Activated B cell treated with CpG ODN at 0.5 μM for 24 hours (primary cell): Measurements from ENCODE around the gene DAPK3. TPM values are rescaled to one million over a fixed set of nuclear protein-coding genes. Genes with fewer than 3 reads are reported as not detected.
A peak's percentile ranks its signal among the peaks of the same experiment; 100 is the strongest.

ENCODE experiments used
- ATAC-seq: fragments of 200-7000 bp; cut with Tn5 transposase; one replicate; pipeline ENCODE4 v1.10.0; 2021; ENCODE audit warnings: low read depth, mild to moderate bottlenecking, moderate library complexity
- CTCF ChIA-PET: fragments of 350-600 bp; sonication (Branson Sonifier 250); formaldehyde crosslinking; loops from one replicate; lab custom pipeline; 2021; ENCODE audit warnings: antibody characterized with exemption; lab: Charles Lee
- POLR2A ChIA-PET: fragments of 350-600 bp; sonication (Branson Sonifier 250); formaldehyde crosslinking; loops from one replicate; lab custom pipeline; 2021; ENCODE audit warnings: antibody characterized with exemption; lab: Charles Lee
- DNase-seq: peaks from one replicate; pipeline ENCODE4 v3.0.0; 2022
- H3K27ac Mint-ChIP-seq: one replicate; pipeline ENCODE4 v1.8.0; 2020; ENCODE audit warnings: mixed read lengths
- H3K27me3 Mint-ChIP-seq: one replicate; pipeline ENCODE4 v1.8.0; 2021; ENCODE audit warnings: mixed read lengths
- H3K36me3 Mint-ChIP-seq: one replicate; pipeline ENCODE4 v1.8.0; 2021; ENCODE audit warnings: low read depth, mixed read lengths
- H3K4me1 Mint-ChIP-seq: one replicate; pipeline ENCODE4 v1.8.0; 2021; ENCODE audit warnings: mixed read lengths
- H3K4me3 Mint-ChIP-seq: one replicate; pipeline ENCODE4 v1.8.0; 2020; ENCODE audit warnings: mild to moderate bottlenecking, mixed read lengths
- H3K9me3 Mint-ChIP-seq: one replicate; pipeline ENCODE4 v1.8.0; 2020; ENCODE audit warnings: mixed read lengths
- intact Hi-C: fragments of 100-400 bp; cut with micrococcal nuclease; formaldehyde crosslinking; loops from one replicate; pipeline ENCODE4 v1.15.1; 2024
- total RNA-seq: library from RNA; stranded (reverse); gene quantifications from 2 replicates; pipeline ENCODE4 v1.2.3, GENCODE V29; 2022
- TF ChIP-seq, protein P1 (sequence below): fragments of 200-600 bp; IDR thresholded peaks from one replicate; pipeline ENCODE4 v1.8.0; 2022; ENCODE audit warnings: antibody characterized with exemption, mild to moderate bottlenecking

DAPK3 gene
- total RNA-seq, 1 donor from 2014 or later, result 42.2 TPM

DNA sequence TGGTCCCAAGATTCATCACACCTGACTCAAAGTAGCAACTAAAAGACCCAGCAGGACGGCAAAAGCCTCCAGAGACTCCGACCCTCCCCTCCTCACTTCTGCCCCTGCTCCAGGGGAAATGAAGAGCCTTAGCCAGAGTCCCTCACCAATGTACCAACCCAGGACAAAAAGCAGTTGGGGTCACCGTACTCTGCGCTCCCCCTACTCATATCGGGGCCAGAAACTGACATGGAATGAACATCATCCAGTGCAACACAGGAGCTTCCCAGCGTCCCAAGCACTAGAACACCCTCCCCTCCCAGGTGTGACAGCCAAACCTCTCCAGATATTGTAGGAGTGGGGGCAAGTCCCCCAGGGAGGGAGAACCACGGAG, 12.6 kb upstream of the DAPK3 start:
- Mint-ChIP-seq H3K36me3 (peaks cover 62% of the 10 kb centered on the region), H3K9me3 (no peaks in the 10 kb centered on the region), H3K4me1 (peaks cover 66% of the 10 kb centered on the region), H3K4me3 (peak overlapping the region; percentile 96), H3K27ac (peak overlapping the region; percentile 91), H3K27me3 (no peaks in the 10 kb centered on the region)
- ChIA-PET CTCF (no interaction called here), POLR2A (interaction anchor here (0.5 to 3.5 kb wide), 7 partner anchors 8 to 408 kb away, joined by 3 to 63 read pairs (median 11); partner anchors contain the start of genes DAPK3 and PIAS4)
- intact Hi-C loops, result loop anchor here (10.0 kb wide), 1 partner anchor 421 kb away; the partner anchor contains the start of genes CHAF1A and SH3GL1
- TF ChIP-seq, protein P1, sequence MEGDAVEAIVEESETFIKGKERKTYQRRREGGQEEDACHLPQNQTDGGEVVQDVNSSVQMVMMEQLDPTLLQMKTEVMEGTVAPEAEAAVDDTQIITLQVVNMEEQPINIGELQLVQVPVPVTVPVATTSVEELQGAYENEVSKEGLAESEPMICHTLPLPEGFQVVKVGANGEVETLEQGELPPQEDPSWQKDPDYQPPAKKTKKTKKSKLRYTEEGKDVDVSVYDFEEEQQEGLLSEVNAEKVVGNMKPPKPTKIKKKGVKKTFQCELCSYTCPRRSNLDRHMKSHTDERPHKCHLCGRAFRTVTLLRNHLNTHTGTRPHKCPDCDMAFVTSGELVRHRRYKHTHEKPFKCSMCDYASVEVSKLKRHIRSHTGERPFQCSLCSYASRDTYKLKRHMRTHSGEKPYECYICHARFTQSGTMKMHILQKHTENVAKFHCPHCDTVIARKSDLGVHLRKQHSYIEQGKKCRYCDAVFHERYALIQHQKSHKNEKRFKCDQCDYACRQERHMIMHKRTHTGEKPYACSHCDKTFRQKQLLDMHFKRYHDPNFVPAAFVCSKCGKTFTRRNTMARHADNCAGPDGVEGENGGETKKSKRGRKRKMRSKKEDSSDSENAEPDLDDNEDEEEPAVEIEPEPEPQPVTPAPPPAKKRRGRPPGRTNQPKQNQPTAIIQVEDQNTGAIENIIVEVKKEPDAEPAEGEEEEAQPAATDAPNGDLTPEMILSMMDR, result no peak
- ATAC-seq (no peak), DNase-seq (no peak)

DNA sequence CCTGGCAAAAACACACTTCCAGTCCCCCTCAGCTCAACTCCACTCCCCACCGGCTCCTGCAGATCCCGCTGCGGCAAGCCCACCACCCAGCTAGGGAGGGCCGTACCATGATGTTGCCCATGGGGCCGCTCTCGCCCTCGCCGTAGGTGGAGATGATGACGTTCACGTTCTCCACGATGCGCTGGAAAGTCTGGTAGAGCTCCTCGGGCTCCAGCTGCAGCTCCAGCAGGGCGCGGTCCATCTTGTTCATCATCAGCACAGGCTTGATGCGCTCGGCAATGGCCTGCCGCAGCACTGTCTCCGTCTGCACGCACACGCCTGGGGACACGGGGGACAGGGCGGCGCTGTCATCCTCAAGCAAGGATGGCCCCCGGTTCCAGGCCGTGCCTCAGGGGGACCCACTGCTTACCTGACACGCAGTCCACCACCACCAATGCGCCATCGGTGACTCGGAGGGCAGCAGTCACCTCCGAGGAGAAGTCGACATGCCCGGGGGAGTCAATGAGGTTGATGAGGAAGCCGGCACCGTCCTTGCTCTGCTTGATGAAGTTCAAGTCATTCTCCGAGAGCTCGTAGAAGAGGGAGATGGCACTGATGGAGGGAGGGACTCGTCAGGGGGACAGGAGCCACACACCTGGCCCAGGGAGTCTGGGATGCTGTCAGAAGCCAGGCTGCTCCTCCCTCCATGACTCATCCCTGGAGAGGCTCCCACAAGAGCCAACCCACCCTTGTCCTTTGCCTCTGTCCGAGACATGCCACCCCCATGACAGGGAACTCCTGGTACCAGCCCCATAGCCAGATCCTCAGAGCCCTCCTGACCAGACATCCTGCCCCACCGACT, 12.0 kb upstream of the DAPK3 start:
- ChIA-PET CTCF (no interaction called here), POLR2A (interaction anchor here (1.2 to 4.7 kb wide), 4 partner anchors 11 to 30 kb away, joined by 3 to 63 read pairs (median 40); partner anchors contain the start of genes DAPK3 and PIAS4)
- ATAC-seq (no peak), DNase-seq (no peak)
- peak overlapping the region; percentile 91 for H3K27ac Mint-ChIP-seq
- TF ChIP-seq, protein P1, result no peak
- intact Hi-C loops, result loop anchor here (10.0 kb wide), 1 partner anchor 422 kb away; the partner anchor contains the start of genes CHAF1A and SH3GL1
- H3K27me3 Mint-ChIP-seq, result no peaks in the 10 kb centered on the region
- peaks cover 60% of the 10 kb centered on the region for H3K4me1 Mint-ChIP-seq
- H3K4me3 Mint-ChIP-seq, result peak overlapping the region; percentile 96
- H3K36me3 Mint-ChIP-seq, result peaks cover 67% of the 10 kb centered on the region
- H3K9me3 Mint-ChIP-seq, result no peaks in the 10 kb centered on the region

DNA sequence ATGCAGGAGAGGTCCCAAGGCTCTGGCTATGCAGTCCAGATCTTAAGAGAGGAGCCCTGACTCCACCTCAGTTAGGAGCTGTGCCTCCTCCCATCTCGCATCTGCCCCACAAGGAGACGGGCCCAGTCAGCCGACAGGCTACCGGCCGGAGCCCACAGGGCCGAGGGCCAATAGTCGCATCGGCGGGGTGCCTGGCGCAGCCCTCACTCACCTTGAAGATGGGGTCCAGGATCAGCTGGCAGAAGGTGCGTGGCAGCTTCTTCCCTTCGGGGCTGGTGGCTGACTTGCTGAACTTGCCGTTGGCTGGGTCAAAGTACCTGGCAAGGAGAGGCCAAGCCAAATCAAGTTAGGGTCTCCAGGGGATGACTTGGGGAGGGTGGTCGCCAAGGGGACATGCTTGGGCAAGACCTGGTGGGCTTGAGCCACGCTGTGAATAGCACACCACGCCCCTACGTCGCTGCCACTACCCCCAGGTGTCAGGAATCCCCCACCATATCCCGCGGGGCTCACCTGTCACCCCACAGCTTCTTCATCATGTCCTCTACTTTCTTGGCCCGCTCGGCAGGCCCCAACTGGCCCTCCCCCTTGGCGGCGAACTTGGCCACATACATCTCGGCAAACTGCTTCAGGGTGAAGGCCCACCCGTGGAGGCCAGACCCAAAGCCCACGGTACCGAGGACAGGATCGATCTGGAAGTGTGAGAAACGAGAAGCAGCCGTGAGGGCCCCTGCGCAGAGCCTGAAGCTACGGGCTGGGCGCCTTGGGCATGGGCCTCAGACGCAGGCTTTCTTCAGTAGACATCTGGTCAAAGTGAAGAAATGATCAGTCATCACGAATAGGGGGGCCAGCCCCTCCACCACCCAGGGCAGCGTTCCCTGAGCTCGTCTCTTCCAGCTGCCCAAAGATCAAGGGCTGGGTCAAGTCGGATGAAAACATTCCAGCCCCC, 11.1 kb upstream of the DAPK3 start:
- Mint-ChIP-seq H3K27me3 (no peaks in the 10 kb centered on the region), H3K36me3 (peaks cover 76% of the 10 kb centered on the region), H3K27ac (peak overlapping the region; percentile 7), H3K4me3 (peak overlapping the region; percentile 32), H3K9me3 (no peaks in the 10 kb centered on the region), H3K4me1 (peaks cover 53% of the 10 kb centered on the region)
- ChIA-PET POLR2A (interaction anchor here (0.6 to 4.7 kb wide), 2 partner anchors 11 to 46 kb away, joined by 5 to 33 read pairs; partner anchors contain the start of gene DAPK3), CTCF (no interaction called here)
- intact Hi-C loops, result loop anchor here (10.0 kb wide), 1 partner anchor 423 kb away; the partner anchor contains the start of genes CHAF1A and SH3GL1
- DNase-seq (no peak), ATAC-seq (no peak)
- TF ChIP-seq, protein P1, result no peak

DNA sequence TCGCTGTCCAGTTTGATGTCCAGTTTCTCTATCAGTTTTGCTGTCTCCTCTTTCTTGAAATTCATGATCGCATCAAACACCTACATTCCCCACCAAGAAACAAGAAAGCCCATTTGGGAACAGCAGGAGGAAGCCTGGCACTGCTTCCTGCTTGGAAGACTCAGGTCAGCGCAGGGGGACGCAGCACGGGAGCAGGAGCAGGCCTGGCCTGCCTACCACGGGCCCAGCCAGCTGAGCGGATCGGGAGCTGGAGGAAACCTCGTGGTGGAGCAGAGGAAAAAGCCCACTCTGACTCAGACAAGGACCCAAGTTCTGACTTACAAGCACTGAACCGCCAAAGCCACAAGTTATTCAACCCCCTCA, 10.5 kb upstream of the DAPK3 start:
- TF ChIP-seq, protein P1, result no peak
- CTCF ChIA-PET, result no interaction called here

More for the DNA sequence above, 10.5 kb upstream of the DAPK3 start:
- intact Hi-C loops, result loop anchor here (10.0 kb wide), 1 partner anchor 423 kb away; the partner anchor contains the start of genes CHAF1A and SH3GL1
- no peak for ATAC-seq
- H3K4me3 Mint-ChIP-seq, result no peak overlapping the region
- H3K4me1 Mint-ChIP-seq, result peaks cover 47% of the 10 kb centered on the region
- H3K9me3 Mint-ChIP-seq, result no peaks in the 10 kb centered on the region
- peak overlapping the region; percentile 59 for H3K27ac Mint-ChIP-seq
- POLR2A ChIA-PET, result interaction anchor here (4.7 kb wide), 1 partner anchor 10 kb away, joined by 33 read pairs; the partner anchor contains the start of gene DAPK3
- H3K36me3 Mint-ChIP-seq, result peaks cover 83% of the 10 kb centered on the region
- no peaks in the 10 kb centered on the region for H3K27me3 Mint-ChIP-seq
- DNase-seq, result no peak
